Memory B cell (primary cell): ENCODE data around the gene TJAP1.
"Not testable (repeated sequence)": the region's sequence is repeated elsewhere in the genome, so short reads cannot be mapped to it uniquely, and the experiment has no call there.

Experiments
- ATAC-seq: fragments of 150-1000 bp; cut with Tn5 transposase; 2 replicates; pipeline ENCODE4 v1.10.0; 2021; ENCODE audit warnings: low read depth, mild to moderate bottlenecking, moderate library complexity
- DNase-seq, 2 donors: peaks; one replicate each; pipeline ENCODE4 v3.0.0; 2022; ENCODE audit warnings: low spot score in 2 of 2
- H3K27ac Mint-ChIP-seq: one replicate; pipeline ENCODE4 v1.8.0; 2022; ENCODE audit warnings: mild to moderate bottlenecking, moderate library complexity, mixed read lengths
- H3K27me3 Mint-ChIP-seq: one replicate; pipeline ENCODE4 v1.8.0; 2022; ENCODE audit warnings: mixed read lengths
- H3K36me3 Mint-ChIP-seq: one replicate; pipeline ENCODE4 v1.8.0; 2022; ENCODE audit warnings: mild to moderate bottlenecking, mixed read lengths
- H3K4me1 Mint-ChIP-seq: one replicate; pipeline ENCODE4 v1.8.0; 2022; ENCODE audit warnings: mixed read lengths
- H3K4me3 Mint-ChIP-seq: one replicate; pipeline ENCODE4 v1.8.0; 2022; ENCODE audit warnings: mild to moderate bottlenecking, moderate library complexity, mixed read lengths
- H3K9me3 Mint-ChIP-seq: one replicate; pipeline ENCODE4 v1.8.0; 2022; ENCODE audit warnings: mixed read lengths

The TJAP1 gene

DNA sequence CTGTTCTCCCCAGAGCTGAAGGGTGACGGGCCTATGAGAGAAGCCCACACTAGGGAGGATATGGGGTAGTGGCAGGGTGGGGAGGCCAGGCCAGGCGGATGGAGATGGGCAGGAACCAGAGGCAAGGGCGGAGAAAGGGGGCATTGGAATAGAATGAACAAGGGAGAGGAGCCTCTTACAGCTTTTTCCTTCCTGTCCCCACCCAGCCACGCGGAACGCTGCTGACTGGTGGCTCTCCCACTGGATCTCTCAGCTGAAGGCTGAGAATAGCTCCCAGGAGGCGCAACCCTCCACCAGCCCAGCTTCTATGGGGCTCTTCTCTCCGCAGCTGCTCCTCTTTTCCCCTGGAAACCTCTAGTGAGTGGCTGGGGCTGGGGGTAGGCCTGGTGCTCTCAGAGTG lies 32.8 kb upstream of the TJAP1 start:
- H3K27me3 Mint-ChIP-seq = no peaks in the 10 kb centered on the region
- no peaks in the 10 kb centered on the region for H3K4me1 Mint-ChIP-seq
- no peak overlapping the region for H3K4me3 Mint-ChIP-seq
- ATAC-seq = no peak
- no peaks in the 10 kb centered on the region for H3K9me3 Mint-ChIP-seq
- H3K36me3 Mint-ChIP-seq = peaks cover 23% of the 10 kb centered on the region
- H3K27ac Mint-ChIP-seq = no peak overlapping the region
- DNase-seq = no peak

- Mint-ChIP-seq H3K36me3 (peaks cover 23% of the 10 kb centered on the region), H3K4me3 (no peak overlapping the region), H3K4me1 (no peaks in the 10 kb centered on the region), H3K27ac (no peak overlapping the region), H3K9me3 (no peaks in the 10 kb centered on the region), H3K27me3 (no peaks in the 10 kb centered on the region)
- ATAC-seq = no peak
- no peak for DNase-seq
Observed at GRCh38 chr6:43445576-43445975, 31.8 kb upstream of the TJAP1 start.

DNA sequence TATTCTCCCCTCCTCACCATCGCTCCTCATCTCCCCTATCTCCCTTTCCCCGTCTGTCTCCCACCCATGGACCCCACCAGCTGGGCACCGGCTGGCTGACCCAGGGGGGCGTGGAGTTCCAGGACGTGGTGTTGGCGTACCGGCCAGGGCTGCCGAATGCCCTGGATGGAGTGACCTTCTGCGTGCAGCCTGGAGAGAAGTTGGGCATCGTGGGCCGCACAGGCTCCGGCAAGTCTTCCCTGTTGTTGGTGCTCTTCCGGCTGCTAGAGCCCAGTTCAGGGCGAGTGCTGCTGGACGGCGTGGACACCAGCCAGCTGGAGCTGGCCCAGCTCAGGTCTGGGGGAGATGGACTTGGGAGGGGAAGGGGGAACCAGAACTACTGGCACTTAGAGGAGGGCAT lies 29.8 kb upstream of the TJAP1 start:
- Mint-ChIP-seq H3K9me3 (no peaks in the 10 kb centered on the region), H3K36me3 (peaks cover 26% of the 10 kb centered on the region), H3K27me3 (no peaks in the 10 kb centered on the region), H3K27ac (no peak overlapping the region), H3K4me1 (no peaks in the 10 kb centered on the region), H3K4me3 (no peak overlapping the region)
- DNase-seq (no peak), ATAC-seq (no peak)

DNA sequence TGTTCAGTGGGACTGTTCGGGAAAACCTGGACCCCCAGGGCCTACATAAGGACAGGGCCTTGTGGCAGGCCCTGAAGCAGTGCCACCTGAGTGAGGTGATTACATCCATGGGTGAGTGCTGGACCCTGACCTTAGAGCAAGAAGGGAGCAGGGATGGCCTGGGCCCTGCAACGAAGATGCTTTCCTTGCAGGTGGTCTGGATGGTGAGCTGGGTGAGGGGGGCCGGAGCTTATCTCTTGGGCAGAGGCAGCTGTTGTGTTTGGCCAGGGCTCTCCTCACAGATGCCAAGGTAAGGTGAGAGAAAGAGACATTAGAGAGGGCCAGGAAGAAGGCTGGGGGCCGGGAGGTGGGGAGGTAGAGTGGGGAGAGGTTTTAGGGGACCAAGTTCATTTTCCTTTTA lies 28.5 kb upstream of the TJAP1 start:
- Mint-ChIP-seq H3K4me1 (peaks cover under 1% of the 10 kb centered on the region), H3K27me3 (no peaks in the 10 kb centered on the region), H3K27ac (no peak overlapping the region), H3K36me3 (peaks cover 26% of the 10 kb centered on the region), H3K4me3 (no peak overlapping the region), H3K9me3 (no peaks in the 10 kb centered on the region)
- DNase-seq (no peak), ATAC-seq (no peak)

GRCh38 chr6:43450699-43451131 lies 26.7 kb upstream of the TJAP1 start:
- H3K4me1 Mint-ChIP-seq = peaks cover 13% of the 10 kb centered on the region
- no peak overlapping the region for H3K27ac Mint-ChIP-seq
- ATAC-seq (no peak), DNase-seq (no peak)
- H3K27me3 Mint-ChIP-seq = no peaks in the 10 kb centered on the region
- H3K4me3 Mint-ChIP-seq = no peak overlapping the region
- H3K9me3 Mint-ChIP-seq = no peaks in the 10 kb centered on the region
- H3K36me3 Mint-ChIP-seq = peaks cover 20% of the 10 kb centered on the region

GRCh38 chr6:43451348-43451747 lies 26.0 kb upstream of the TJAP1 start:
- Mint-ChIP-seq H3K4me1 (peaks cover 18% of the 10 kb centered on the region), H3K36me3 (peaks cover 18% of the 10 kb centered on the region), H3K27ac (no peak overlapping the region), H3K4me3 (no peak overlapping the region), H3K9me3 (no peaks in the 10 kb centered on the region), H3K27me3 (no peaks in the 10 kb centered on the region)
- no peak for ATAC-seq
- DNase-seq = no peak

DNA sequence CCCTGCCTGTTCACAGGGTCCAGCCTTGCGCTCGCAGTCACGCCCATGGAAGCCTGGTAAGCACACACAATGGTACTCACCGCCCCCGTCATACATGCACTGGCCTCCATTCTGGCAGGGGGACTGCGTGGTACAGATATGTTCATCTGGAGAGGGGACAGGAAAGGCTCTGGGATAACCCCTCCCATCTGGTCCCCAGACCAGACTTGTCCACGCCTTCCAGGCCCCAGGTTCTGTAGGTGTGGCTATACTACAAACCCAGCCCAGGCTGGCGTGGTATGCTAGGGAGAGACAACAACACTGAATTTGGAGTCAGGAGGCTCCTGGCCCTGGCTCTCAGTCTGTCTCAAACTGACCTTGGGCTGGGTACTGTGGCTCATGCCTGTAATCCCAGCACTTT lies 25.4 kb upstream of the TJAP1 start:
- Mint-ChIP-seq H3K4me1 (peaks cover 18% of the 10 kb centered on the region), H3K9me3 (no peaks in the 10 kb centered on the region), H3K36me3 (peaks cover 16% of the 10 kb centered on the region), H3K27me3 (peaks cover 2% of the 10 kb centered on the region), H3K27ac (peak overlapping the region; percentile 30), H3K4me3 (no peak overlapping the region)
- ATAC-seq = no peak
- no peak for DNase-seq

- ATAC-seq = no peak
- no peaks in the 10 kb centered on the region for H3K9me3 Mint-ChIP-seq
- H3K4me1 Mint-ChIP-seq = peaks cover 18% of the 10 kb centered on the region
- no peak overlapping the region for H3K4me3 Mint-ChIP-seq
- peaks cover 10% of the 10 kb centered on the region for H3K36me3 Mint-ChIP-seq
- no peak overlapping the region for H3K27ac Mint-ChIP-seq
- DNase-seq = no peak
- H3K27me3 Mint-ChIP-seq = peaks cover 2% of the 10 kb centered on the region
Observed at GRCh38 chr6:43452896-43453295, 24.5 kb upstream of the TJAP1 start.

DNA sequence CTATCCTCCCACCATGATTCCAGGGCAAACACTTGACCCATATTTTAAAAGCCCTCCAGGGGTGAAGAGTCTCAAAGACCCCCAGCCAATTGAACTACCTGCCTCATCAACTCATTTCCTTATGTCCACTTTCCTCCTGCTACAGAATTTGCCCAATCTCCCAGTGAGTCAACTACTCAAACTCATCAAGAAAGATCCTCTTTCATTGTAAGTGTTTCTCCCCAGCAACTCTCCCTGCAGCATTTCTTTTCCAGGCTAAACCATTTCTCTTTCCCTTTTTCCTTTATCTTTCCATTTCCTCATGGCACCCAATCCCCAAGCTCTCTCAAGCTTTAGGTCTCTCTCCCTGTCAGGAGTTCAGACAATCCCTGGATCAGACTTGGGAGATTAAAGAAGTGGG lies 23.5 kb upstream of the TJAP1 start:
- no peak for DNase-seq
- no peaks in the 10 kb centered on the region for H3K9me3 Mint-ChIP-seq
- peak overlapping the region; percentile 91 for H3K4me3 Mint-ChIP-seq
- peak overlapping the region; percentile 69 for H3K27ac Mint-ChIP-seq
- ATAC-seq = no peak
- peaks cover 18% of the 10 kb centered on the region for H3K4me1 Mint-ChIP-seq
- H3K36me3 Mint-ChIP-seq = peaks cover 5% of the 10 kb centered on the region
- peaks cover 2% of the 10 kb centered on the region for H3K27me3 Mint-ChIP-seq

DNA sequence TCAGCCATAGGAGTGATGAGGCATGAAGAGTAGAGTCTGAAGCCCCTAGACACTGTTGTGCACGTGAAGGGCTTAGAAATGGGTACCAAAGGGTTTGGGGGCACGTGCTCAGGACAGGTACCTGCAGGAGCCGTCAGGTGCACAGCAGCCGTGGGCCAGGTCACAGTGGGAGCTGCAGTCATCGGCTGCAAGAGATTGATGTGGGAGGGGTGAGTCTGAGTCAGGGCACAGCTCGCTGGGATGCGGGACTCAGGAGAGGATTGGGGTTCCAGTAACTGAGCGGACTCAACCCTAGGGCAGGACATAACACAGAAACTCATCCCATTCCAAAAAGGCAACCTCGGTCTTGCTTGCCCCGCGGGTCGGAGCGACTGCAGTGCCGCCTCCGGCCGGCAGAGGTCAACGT lies 23.1 kb upstream of the TJAP1 start:
- H3K36me3 Mint-ChIP-seq = peaks cover 3% of the 10 kb centered on the region
- H3K4me1 Mint-ChIP-seq = peaks cover 18% of the 10 kb centered on the region
- peak overlapping the region; percentile 91 for H3K4me3 Mint-ChIP-seq
- ATAC-seq (peak; percentile 52), DNase-seq (peak; percentile 51 to 73)
- peaks cover 2% of the 10 kb centered on the region for H3K27me3 Mint-ChIP-seq
- no peaks in the 10 kb centered on the region for H3K9me3 Mint-ChIP-seq
- H3K27ac Mint-ChIP-seq = peak overlapping the region; percentile 69

DNA sequence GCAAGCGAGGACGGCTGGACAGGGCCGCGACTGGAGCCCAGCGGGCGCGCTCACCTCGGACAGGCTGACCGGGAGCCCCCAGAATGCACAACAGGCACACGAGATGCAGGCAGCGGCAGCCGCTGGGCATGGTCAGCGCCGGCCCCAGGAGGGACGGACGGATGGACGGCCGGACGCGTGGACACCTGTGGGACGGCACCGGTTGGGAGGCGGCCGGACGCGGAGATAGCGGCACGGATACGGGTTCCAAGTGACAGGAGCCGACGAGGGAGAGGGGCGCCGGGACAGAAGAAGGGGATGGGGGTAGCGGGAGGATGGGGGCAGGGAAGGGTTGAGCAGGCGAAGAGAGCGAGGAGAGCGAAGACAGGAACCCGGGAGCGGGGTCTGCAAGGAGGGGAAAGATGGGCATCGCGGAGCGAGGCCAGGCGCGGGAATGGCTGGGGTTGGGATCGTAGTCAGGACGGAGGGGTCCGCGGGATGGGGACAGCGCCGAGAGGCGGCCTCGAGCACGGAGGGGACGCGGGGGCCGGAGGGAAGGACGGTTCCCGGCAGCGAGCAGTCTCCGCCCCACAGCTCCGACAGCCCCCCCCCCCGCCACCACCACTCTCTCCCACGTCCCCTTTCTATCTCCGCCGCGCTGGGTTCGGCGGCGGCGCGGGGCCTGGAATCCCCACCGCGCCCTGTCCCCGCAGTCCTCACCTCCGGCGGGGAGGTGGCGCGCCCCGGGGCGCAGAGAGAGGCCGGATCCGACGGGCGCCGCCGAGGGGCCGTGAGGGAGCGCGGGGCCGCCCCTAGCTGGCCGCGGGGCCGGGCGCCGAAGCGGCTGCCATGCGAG lies 22.5 kb upstream of the TJAP1 start:
- H3K4me1 Mint-ChIP-seq = peaks cover 18% of the 10 kb centered on the region
- peak overlapping the region; percentile 69 for H3K27ac Mint-ChIP-seq
- H3K36me3 Mint-ChIP-seq = peaks cover 3% of the 10 kb centered on the region
- H3K27me3 Mint-ChIP-seq = peaks cover 2% of the 10 kb centered on the region
- H3K9me3 Mint-ChIP-seq = no peaks in the 10 kb centered on the region
- DNase-seq = peak; percentile 14 to 44
- ATAC-seq = peak; percentile 61
- peak overlapping the region; percentile 91 for H3K4me3 Mint-ChIP-seq

- Mint-ChIP-seq H3K4me1 (peaks cover 18% of the 10 kb centered on the region), H3K27me3 (peaks cover 2% of the 10 kb centered on the region), H3K27ac (peak within 1 kb of the TSS; percentile 69), H3K4me3 (peak within 1 kb of the TSS; percentile 91), H3K9me3 (no peaks in the 10 kb centered on the region), H3K36me3 (peaks cover 3% of the 10 kb centered on the region)
- DNase-seq (peak; percentile 21 to 32), ATAC-seq (peak; percentile 65)
Observed at GRCh38 chr6:43455531-43456428, 21.6 kb upstream of the TJAP1 start, which contains the start of gene DLK2. Gene DLK2 (minus strand): TSS chr6:43455548. CDS start chr6:43454825, 723 bp downstream.

GRCh38 chr6:43457643-43458042 lies 19.7 kb upstream of the TJAP1 start:
- ATAC-seq (no peak), DNase-seq (no peak)
- Mint-ChIP-seq H3K36me3 (no peaks in the 10 kb centered on the region), H3K27ac (no peak overlapping the region), H3K9me3 (no peaks in the 10 kb centered on the region), H3K27me3 (peaks cover 9% of the 10 kb centered on the region), H3K4me3 (no peak overlapping the region), H3K4me1 (peaks cover 18% of the 10 kb centered on the region)

DNA sequence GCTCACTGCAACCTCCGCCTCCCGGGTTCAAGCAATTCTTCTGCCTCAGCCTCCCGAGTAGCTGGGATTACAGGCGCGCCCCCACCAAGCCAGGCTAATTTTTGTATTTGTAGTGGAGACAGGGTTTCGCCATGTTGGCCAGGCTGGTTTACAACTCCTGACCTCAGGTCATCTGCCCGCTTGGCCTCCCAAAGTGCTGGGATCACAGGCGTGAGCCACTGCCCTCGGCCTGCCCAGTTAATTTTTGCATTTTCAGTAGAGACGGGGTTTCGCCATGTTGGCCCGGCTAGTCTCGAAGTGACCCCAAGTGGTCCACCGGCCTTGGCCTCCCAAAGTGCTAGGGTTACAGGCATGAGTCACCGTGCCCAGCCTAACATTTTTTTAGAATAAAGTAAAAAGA lies 19.2 kb upstream of the TJAP1 start:
- not testable (repeated sequence) for H3K27ac Mint-ChIP-seq, H3K36me3 Mint-ChIP-seq, H3K9me3 Mint-ChIP-seq, ATAC-seq, DNase-seq, H3K4me3 Mint-ChIP-seq
- H3K27me3 Mint-ChIP-seq = peaks cover 11% of the 10 kb centered on the region
- H3K4me1 Mint-ChIP-seq = peaks cover 18% of the 10 kb centered on the region
